HG02885 (cell line): ENCODE data around the gene PLEKHG3.
"Not testable (repeated sequence)": the region's sequence is repeated elsewhere in the genome, so short reads cannot be mapped to it uniquely, and the experiment has no call there.

Source experiments
- ATAC-seq: cut with Tn5 transposase; IDR thresholded peaks from one replicate; pipeline ENCODE4 v1.9.1; 2021; ENCODE audit warnings: mild to moderate bottlenecking; ENCODE audit not compliant: unreplicated experiment, poor library complexity

PLEKHG3 gene

DNA sequence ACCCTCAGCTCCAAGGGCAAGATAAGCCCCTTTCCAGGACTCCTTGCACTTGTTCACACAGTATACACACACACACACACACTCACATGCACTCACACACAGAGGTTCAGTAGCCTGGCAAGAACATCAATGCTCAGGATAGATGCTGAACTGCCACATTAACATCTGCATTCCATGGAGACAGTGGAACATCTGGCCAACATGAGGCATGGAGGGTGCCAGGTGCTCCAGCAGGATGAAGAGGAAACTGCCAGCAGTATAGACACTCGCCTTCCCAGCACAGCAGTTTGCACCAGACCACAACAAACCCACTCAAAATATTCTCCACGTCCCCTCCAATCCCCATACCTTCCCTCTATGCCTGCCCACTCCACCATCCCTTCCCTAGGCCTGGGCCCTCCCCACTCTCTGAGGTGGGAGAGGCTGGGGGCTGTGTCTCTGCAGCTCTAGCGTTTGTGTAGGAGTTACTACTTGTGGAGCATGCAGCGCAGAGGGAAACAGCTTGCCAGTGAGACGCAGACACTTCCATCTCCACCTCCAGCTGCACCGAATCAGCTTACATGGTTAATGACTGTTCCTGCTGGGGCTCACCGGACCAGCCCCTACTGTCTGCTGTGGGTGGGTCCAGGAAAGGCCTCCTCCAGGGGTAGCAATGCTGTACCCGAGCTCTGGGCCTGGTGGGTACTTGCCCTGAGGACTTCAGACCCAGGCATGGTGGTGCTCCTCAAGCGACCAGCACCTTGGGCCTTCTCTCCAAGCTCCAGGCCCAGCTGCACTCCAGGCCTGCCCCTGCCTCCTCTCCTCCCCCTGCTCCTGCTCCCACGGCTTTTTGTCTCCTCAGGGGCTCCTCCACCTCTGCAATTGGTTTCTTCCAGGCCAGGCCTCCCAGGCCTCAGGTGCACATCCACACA is 18.6 kb upstream of the PLEKHG3 start:
- no peak for ATAC-seq

DNA sequence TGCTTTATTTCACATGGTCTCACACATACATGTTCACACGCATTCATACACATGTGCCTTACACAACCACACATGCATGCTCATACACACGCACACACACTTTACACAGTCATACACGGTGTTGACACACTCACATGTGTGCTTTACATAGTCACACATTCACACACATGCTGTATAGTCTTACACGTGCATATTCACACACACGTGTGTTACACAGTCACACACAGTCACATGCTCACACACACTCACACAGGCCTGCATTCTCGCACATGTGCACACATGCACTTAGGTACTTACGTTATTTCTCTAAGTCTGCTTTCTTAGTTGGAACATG is 18.0 kb upstream of the PLEKHG3 start:
- no peak for ATAC-seq

GRCh38 chr14:64688031-64688430 is 16.2 kb upstream of the PLEKHG3 start:
- no peak for ATAC-seq

- no peak for ATAC-seq
Observed at GRCh38 chr14:64688811-64689281, 15.4 kb upstream of the PLEKHG3 start.

DNA sequence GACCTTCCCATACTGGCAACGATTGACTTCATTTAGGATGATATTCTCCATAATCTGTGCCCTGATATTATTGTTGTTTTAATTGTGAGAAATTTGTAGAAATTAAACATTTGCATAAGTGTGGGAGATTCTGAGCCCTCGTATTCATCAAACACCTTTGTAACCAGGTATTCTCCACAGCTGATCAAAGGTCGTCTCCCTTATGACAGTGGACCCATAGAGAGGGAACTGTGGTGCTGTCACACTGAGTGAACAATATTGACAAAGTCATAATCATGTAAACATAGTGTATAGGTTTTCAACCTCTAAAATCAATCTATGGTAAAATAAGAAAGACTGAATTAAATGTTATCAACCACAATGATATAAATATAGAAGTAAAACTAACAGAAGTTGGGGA is 14.9 kb upstream of the PLEKHG3 start:
- no peak for ATAC-seq

- ATAC-seq: not testable (repeated sequence)
Observed at GRCh38 chr14:64690607-64691006, 13.6 kb upstream of the PLEKHG3 start.

- no peak for ATAC-seq
Observed at GRCh38 chr14:64691376-64691775, 12.8 kb upstream of the PLEKHG3 start.

DNA sequence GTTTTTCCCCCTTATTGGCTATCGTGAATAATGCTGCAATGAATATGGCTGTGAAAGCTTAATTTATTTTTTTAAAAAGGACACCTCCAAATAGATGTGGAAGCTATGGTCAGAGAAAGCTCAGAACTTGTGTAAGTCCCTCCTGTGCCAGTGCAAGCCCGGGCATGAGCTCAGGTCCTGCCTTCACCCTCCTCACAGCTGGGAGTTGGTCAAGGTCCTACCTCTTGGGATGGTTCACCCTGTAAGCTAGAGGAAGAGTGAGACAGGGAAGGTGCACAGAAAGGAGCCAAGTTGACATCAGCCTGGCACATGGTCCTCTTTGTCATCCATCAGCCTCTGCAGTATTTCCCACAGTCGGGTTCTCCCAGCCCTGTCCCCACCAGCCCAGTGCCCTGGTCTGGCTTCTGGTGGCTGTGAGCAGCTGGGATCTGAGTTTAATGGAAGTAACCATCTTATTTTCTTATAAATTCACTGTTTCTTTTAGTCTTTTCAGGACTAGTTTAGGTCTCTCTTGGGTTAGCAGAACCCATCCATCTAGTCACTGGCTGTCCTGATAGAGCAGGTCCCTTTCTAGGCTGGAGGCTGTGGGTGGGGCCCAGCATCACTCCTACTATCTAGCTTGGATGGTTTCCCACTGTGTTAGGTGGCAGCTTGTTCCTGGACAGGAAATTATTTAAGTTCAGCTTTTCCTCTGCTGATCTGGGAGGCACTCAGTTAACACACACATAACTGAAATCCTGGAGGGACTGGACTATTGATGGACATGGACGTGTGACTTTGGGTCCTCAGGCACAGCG is 11.8 kb upstream of the PLEKHG3 start:
- ATAC-seq: no peak

GRCh38 chr14:64692986-64693809 is 11.0 kb upstream of the PLEKHG3 start:
- no peak for ATAC-seq

- ATAC-seq: no peak
Observed at GRCh38 chr14:64693810-64694165, 10.4 kb upstream of the PLEKHG3 start.

DNA sequence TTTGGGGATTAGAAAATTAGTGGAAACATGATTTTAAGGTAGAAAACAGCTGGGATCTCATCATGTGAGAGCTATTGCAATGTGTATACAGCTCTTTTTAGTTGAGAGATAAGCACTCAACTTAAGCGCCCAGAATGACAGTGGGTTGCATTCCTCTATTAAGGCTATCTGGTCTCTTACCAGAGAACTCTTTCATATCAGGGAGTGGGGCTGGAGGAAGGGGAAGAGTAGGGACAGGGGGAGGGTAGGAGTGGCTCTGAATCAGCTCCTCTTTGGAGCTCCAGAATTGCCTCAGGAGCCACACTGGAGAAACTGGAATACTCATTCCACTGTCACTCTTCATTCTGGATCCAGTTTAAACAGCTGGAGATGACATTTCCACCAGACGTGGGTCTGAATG is 9.2 kb upstream of the PLEKHG3 start:
- no peak for ATAC-seq

- ATAC-seq: no peak
Observed at GRCh38 chr14:64696355-64696857, 7.8 kb upstream of the PLEKHG3 start.

DNA sequence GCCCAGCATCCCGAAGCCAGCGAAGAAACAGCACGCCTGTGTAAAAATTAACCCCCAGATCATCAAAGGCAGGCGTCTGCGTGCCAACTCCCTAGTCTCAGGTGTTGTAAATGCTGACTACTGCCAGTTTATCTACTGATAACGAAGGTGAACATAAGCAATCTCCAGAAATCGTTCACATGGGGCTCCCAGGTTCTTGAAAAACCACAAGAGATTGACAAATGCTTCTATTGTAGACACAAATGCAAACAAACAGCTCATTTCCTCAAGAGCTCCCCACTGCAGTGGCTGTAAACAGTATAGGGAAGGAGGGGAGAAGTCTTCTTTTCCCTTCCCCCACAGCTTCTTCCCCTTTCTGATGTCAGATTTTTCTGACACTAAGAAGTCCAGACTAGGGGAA is 5.3 kb upstream of the PLEKHG3 start:
- no peak for ATAC-seq

DNA sequence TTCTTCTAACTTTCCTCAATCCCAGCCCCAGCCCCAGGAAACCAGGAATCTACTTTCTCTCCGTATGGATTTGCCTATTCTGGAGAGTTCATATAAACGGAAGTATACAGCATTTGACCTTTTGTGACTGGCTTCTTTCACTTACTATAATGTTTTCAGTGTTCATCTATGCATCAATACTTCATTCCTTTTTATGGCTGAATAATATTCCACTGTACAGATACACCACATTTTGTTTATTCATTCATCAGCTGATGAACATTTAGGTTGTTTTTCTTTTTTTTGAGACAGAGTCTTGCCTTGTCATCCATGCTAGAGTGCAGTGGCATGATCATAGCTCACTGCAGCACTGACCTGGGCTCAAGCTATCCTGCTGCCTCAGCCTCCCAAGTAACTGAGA is 3.9 kb upstream of the PLEKHG3 start:
- ATAC-seq: no peak

DNA sequence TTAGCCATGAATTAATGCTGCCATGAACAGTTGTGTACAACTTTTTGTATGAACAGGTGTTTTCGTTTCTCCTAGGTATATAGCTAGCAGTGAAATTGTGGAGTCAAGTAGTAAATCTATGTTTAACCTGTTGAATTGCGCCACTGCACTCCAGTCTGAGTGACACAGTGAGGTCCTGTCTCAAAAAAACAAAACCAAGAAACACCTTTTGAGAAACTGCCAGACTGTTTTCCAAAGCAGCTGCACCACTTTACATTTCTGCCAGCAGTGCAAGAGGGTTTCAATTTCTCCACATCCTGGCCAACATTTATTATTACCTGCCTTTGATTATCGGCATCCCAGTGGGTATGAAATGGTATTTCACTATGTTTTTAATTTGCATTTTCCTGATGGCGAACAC is 3.3 kb upstream of the PLEKHG3 start:
- no peak for ATAC-seq

DNA sequence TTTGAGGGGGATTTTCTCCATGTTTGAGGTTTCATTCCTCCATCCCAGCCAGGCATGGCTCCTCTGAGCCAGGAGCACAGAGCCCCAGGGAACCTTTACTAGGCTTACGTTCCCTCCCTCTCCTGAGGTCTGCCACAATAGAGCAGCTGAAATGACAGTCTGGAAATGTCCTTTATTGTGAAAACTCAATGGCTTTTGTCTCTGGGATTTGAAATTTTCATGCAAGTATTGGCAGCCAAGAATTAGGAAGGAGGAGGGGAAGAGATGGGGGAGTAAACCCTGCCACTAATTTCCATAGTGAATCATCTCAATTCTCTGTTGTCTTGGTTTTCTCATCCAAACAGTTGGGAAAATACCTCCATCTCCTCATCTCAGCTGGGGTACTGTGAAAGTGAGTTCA is 2.6 kb upstream of the PLEKHG3 start:
- ATAC-seq: no peak

DNA sequence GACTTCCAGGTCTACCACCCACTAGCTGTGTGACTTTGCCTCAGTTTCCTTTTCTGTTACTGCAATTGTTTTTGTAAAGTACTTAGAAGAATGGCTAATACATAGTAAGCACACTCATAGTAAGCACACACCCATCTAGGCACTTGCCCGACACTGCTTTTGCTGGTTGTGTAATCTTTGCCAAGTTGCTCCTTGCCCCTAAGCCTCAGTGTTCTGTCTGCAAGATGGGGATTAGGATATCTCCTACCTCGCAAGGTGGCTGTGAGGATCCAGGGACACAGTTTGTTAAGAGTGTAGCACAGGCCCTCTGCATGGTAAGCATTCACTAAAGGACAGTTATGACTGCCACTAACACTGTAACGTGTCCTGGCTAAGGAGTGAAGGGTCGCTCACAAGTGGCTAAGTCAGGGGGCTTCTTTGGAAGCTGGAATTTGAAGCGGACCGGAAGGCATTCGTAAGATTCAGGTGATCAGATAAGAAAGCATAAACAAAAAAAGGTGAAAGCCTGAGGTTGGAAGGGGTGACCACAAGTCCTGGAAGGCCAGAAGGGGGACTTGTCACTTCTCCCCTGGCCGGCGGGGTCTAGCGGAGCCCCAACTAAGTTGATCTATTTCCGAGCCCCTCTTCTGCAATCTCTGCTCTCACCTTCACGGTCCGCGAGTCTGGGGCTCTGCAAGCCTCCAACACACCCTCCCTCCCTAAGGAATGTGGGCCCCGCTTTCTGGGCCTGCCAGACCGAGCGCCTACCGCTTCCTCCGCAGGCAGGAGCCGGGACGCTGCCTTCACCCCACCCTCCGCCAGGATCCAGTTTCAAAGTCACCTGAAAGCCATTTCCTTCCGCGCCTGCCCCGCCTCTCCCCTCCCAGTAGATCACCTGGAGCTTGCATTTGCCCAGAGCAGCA is 1.5 kb upstream of the PLEKHG3 start:
- no peak for ATAC-seq

GRCh38 chr14:64703395-64704142 is 655 bp upstream of the PLEKHG3 start:
- no peak for ATAC-seq
